ENCODE results near the gene GGCT.
"Not testable (repeated sequence)": the region's sequence is repeated elsewhere in the genome, so short reads cannot be mapped to it uniquely, and the experiment has no call there.

Gene GGCT, protein sequence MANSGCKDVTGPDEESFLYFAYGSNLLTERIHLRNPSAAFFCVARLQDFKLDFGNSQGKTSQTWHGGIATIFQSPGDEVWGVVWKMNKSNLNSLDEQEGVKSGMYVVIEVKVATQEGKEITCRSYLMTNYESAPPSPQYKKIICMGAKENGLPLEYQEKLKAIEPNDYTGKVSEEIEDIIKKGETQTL

DNA sequence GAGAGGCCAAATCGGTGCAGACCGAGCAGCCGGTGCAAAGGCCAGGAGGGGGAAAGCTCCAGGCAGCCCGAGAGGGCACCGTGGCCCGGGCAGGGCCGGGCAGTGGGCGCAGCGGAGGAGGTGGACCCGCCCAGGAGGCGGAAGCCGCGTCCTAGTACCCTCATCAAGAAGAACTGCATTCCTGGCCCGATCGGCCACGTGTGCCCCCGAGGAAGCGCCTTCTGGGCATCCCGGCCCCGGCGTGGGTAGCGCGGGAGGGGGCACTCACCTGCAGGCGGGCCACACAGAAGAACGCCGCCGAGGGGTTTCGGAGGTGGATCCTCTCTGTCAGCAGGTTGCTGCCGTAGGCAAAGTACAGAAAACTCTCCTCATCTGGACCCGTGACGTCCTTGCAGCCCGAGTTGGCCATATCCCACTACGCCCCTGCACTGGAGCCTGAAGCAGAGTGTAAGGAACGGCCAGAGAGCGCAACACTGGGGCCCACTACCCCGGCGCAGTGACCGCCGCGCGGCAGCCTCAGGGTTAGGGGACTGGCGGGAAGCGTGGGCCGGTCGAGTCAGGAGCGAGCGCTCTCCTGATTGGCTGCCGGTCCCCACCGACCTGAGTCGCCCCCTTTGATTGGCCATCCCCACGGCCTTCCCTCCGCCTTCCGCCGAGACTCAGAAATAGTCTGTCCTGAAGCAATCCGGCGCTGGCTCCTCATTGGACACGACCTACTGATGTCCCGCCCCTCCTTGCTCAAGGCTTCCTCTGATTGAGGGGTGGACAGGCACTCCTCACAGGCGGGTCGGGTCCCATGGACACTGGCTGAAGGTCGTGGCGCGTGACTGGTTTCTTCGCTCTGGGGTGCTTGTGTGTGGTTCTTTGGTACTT lies at the start of gene GGCT:
Gene GGCT, minus strand, starts transcription at position 529 of the 873 bp plus-strand sequence. Its CDS starts 120 bp downstream, at position 409.
- peak; percentile 100 for DNase-seq (ENCODE audit: low spot score)

DNA sequence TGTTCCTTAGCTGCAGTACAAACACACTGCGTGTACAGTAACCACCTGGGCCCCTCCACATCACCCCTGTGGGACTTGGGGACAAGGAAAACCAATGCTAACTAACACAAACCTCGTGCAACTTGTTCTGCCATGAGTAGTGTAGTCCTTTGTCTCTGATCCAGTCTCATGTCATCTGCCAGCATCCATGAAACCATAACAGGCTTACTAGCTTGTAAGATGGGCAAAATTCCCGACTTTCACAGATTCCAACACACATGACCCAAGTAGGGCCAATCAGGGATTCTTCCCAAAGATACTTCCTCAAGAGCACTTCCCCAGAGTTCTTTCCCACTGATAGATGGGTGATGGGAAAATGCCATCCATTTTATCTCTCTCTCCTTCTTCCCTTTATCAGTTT lies 48.9 kb upstream of the GGCT start:
- no peak for DNase-seq (ENCODE audit: low spot score)

DNA sequence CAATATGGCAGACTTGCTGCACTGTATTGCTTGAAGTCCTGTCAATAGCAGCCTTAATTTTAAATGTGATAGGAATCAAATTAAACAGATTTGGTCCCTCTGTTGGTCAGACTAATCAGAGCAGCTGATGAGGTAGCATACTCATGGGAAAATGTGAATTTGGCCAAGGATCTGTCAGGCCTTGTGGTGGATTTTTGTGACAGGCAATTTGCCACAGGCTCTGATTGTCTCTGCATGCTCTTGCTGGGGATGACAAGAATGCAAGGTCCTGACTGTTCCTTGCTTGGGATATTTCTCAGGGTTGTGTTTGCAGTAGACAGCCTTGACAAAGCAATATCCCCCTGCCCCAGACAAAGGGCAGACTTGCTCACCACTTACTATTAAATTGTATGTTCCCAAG lies 48.5 kb upstream of the GGCT start:
- no peak for DNase-seq (ENCODE audit: low spot score)

DNA sequence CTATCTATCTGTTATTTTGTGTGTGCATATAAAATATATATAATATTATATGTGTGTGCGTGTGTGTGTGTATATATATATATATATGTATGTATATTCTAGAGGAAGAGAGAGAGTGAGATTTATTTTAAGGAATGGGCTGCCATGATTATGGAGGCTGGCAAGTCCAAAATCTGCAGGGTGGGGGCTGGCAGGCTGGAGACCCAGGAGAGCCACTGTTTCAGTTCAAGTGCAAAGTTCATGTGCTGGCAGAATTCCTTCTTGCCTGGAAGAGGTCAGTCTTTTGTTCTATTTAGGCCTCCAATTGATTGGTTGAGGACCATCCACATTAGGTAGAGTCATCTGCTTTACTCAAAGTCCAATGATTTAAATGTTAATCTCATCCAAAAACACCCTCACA lies 47.7 kb upstream of the GGCT start:
- DNase-seq (ENCODE audit: low spot score), result no peak

DNA sequence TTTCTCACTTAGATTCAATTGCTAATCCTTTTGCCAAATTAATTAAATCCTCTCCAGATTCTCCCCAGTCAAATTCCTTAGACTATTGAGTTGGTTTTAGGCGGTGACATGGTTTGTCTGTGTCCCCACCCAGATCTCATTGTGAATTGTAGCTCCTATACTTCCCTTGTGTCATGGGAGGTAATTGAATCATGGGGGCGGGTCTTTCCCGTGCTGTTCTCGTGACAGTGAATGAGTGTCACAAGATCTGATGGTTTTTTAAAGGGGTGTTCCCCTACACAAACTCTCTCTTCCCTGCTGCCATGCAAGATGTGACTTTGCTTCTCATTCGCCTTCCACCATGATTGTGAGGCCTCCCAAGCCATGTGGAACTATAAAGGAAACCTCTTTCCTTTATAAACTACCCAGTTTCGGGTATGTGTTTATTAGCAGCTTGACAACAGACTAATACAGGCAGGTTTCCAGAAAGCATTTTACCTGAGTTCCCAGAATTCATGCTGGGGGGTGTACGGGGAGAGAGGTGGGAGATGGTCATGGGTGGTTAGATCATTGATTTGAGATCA lies 45.4 kb upstream of the GGCT start:
- no peak for DNase-seq (ENCODE audit: low spot score)

DNA sequence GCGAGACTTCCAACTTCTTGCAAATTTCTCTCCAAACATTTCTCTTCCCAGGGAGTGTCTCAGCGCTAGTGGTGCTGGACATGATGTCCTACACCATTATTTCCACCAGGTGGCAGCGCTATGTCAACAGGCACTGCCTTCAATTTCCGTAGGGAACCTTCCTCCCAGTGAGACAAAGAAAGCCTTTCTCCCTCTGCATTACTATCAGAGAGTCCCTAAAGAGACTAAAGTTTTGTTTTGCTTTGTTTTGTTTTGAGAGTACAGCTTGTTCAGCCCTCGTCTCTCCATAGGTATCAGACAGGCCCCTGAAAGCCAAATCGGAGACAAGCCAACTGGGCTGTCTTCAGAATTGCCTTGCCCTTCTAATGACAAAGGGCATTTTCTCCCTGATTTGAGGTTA lies 44.2 kb upstream of the GGCT start:
- DNase-seq (ENCODE audit: low spot score), result peak; percentile 78

DNA sequence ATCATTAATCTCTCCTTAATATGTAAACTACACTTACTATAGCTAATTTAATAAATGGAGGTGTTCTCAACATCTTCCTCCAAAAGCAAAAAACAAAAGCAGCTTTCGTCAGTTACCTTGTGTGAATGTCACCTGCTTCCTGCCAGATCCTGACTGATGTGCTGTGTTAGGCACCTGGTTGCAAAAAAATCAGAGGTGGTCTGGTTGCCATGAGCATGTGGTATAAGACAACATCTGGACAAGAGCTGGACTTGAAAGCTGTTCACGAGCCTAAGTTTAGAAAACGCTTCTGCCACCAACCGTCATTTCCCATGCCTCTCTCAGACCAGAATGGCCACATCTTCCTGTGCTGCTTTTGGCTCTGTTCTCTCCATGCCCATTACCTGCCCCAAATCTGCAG lies 42.0 kb upstream of the GGCT start:
- DNase-seq (ENCODE audit: low spot score), result no peak

DNA sequence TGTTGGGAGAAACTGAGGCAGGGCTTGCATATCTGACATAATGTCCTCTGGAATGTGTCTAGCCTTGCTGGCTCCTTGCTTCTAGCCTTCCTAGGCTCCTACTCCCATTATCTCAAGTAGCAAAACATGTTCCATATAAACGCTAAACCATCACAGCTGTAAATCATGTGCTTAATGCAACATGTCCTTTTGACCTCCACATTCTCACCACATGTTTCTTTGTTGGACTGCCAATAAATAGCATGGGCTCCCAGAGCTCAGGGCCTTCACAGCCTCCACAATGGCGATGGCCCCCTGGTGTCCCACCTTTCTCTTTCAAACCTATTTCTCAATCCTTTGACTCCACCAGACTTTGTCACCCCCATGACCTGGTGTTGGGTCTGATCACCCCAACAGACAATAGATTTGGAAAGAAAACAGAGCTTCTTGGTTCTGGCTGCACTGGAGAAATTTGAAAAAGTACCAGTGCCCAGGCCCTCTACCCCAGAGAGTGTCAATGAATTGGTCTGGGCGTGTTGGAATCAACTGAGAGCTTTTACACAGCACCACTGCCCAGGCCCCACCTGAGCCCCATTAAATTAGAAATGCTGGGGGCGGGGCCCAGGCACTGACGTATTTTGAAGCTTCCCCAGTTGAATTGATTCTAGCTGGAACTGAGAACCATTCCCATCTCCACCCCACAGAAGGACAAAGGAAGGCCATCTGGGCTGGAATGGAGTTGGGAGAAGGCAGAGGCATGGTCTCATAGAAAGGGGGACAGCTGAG lies 41.3 kb upstream of the GGCT start:
- no peak for DNase-seq (ENCODE audit: low spot score)

DNA sequence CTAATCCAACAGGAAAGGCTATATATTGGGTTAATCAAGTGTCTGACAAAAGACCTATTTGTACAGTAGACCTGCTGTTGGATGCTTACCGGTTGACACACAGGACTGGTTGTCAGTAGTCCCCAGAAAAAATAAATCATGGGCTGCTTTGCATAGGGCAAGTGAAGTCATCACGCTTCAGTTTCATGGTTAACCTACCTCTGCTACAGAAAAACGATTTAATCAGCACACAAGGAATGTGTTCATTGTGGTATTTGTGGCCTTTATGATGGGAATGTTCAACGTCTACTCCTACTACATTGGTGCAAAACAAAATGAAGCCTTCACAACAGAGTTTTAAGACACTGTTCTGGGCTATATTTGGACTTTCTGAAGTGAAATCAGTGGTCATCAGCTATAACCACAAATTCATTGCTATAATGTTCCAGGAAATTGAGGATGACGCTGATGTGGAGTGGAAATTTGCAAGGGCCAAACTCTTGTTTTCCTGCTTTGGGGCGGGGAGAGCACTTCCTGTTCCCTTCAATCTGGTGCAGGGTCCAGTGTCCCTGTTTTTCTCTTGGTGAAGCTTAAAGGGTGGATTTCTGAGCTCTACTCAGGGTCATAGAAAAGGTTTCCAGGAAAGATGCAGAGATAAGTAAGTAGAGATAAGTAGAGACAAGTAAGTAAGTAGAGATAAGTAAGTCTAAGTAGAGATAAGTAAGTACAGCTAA lies 39.3 kb upstream of the GGCT start:
- no peak for DNase-seq (ENCODE audit: low spot score)

DNA sequence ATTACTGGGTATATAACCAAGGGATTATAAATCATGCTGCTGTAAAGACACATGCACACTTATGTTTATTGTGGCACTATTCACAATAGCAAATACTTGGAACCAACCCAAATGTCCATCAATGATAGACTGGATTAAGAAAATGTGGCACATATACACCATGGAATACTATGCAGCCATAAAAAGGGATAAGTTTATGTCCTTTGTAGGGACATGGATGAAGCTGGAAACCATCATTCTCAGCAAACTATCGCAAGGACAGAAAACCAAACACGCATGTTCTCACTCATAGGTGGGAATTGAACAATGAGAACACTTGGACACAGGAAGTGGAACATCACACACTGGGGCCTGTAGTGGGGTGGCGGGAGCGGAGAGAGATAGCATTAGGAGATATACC lies 38.5 kb upstream of the GGCT start:
- not testable (repeated sequence) for DNase-seq (ENCODE audit: low spot score)

DNA sequence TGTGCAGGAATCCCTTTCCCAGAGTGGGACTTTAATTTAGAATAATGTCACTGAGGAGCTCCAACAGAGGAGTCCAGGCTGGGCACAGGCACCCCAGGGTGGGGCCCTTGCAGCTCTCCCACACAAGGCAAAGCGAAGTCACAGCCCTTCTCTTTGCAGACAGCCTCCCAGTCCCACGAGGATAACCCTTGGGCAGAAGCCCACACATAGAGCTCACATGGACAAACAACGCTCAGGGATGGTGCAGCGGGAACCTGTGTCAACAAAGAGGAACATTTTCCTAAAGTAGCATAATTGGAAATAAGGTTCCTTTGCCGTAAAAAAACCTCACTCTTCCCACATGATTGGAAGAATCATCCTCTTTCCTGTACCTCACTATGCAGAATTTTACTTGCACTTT lies 29.3 kb upstream of the GGCT start:
- no peak for DNase-seq (ENCODE audit: low spot score)

DNA sequence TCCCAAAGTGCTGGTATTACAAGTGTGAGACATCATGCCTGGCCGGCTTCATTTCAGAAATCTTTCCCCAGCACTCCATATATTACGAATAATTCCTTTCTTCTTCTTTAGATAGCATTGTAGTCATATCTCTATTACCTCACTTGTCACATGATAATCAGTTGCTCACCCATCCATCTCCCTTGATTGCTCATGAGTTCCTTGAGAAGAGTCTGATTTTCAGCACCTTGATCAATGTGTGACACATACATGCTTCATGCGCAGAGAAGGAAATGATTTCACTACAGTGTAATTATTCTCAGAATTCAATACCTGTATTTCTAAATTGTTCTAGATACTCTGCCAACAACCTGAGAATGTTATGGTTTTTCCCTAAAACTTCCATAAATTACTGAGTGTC lies 26.7 kb upstream of the GGCT start:
- DNase-seq (ENCODE audit: low spot score), result no peak

DNA sequence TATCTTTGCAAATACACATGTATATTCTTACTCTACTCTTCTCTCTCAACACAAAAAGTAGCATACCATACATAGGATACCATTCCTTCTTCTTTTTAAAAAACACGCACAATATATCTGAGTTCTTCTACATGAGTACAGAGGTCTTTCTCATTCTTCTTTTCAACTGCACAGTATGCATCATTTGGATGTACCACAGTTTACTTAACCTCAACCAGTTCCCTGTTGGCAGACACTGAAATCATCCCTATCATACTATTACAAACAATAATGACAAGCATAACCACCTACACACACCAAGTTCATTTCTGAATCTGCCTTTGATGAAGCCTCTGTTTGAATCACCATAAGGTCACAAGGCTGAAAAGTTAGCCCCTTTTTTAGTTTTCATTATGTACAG lies 25.7 kb upstream of the GGCT start:
- no peak for DNase-seq (ENCODE audit: low spot score)

DNA sequence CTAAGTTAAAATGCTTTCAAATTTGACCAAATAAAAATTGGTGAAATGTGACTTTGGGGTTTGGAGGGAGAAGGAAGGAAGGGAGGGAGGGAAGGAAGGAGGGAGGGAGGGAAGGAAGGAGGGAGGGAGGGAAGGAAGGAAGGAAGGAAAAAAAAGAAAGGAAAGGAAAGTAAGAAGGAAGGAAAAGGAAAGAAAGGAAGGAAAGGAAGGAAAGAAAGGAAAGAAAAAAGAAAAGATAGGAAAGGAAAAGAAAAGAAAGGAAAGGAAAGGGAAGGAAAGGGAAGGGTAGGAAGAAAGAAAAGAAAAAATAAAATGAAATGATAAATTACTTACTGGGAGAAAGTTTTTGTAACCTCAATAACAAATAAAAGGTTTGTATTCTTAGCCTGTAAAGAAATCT lies 24.1 kb upstream of the GGCT start:
- DNase-seq (ENCODE audit: low spot score), result no peak

DNA sequence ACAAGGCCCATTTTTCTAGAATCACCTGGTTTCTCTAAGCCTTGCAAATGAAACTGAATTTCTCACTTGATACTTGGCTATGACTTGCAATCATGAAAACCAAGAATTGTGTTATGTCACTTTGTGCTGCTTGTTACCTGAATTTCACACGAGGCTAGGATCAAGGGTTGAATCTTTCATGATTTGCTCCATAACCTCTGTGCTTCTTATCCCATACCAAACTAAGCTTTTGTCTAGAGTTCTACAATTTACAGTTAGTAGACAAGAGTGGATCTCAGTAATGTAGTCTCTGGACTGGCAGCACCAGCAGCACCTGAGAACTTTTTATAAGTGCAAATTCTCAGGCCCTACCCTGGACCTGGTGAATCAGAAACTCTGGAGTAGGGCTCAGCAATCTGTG lies 22.7 kb upstream of the GGCT start:
- DNase-seq (ENCODE audit: low spot score), result not testable (repeated sequence)

DNA sequence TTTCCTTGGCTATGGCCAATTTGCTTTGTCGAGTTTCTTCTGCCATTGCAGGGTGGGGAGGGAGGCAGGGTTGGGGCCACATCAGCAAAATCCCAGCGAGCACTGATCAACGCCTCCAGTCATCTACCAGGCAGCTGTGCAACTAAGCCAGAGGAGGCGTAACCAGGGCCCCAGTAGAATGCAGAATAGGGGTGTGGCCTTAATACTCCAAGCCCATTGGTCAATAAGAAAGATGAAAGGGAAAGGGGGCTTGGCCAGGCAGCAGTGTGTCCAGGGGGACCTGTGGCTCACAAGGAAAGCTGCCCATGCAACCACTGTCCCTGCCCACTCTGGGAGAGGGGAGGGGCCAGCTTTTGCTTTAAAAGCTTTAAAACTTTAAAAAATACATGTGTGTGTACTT lies 21.5 kb upstream of the GGCT start:
- DNase-seq (ENCODE audit: low spot score), result no peak

DNA sequence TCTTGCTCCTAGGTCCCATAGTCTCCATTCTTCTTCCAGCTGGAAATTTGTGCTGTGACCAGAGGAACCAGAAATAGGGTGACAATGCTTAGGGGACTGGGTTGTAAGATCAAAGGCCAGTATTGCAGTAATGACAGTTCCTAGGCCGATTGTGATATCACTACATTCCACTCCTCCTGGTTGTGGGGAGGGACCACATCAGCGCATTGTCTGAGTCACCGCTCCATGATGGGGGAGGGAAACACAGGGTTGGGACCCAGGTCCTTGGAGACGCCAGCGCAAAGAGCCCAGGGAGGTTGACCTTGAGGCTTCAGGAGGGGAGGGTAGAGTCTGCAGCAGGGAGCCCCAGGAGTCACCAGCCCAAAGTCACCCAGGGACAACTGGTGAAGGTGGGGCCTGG lies 20.8 kb upstream of the GGCT start:
- DNase-seq (ENCODE audit: low spot score), result no peak

DNA sequence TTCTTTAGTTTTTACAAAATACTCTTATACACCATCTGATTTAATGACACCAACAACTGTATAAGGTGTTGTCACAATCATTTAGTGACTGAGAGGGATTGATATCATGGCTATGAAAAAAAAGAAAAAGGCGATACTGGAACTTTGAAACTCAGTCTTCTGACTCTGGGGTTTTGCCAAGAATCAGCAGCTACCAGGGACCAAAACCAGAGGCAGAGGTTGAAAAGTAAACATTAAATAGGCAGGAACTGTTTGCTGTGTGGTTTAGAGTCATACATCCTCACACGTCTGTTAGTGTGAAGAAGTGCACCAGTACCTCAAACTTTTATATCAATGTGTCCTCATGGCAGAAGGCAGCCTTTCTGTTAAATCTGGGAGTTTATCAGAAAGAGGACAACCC lies 19.9 kb upstream of the GGCT start:
- no peak for DNase-seq (ENCODE audit: low spot score)

DNA sequence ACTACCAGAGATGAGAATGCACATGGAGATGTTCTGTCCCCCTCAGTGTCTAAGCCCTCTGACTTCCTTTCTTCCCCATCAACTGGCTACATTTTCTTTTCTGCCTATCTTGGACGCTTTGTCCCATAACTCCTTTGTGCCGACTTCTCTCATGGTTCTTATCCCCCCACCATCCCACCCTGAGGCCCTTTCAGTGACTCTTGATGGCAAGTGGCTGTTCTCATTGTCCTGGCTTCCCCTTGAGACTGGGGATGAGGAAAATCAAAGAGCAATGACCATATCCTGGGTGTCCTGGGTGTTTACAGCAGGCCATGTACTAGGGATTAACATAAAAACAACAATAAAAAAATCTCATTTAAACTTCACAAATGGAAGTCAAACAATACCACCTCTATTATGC lies 18.8 kb upstream of the GGCT start:
- no peak for DNase-seq (ENCODE audit: low spot score)

DNA sequence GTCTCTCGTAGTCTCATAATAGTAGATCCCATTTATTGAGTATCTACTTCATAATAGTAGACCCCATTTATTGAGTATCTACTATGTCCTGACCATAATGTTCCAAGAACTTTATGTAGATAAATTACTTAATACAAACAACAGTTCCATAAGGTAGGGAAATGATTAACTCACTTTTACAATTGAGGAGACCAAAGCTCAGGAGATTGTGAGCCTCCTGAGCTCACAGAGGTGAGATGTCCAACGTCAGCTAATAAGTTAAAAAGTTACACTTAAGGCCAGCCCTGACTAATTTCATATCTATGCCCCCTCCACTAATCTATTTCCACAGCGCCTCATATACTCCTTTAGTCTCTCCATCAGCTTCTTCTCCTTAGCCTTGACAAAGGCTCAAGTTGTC lies 17.5 kb upstream of the GGCT start:
- DNase-seq (ENCODE audit: low spot score), result no peak

DNA sequence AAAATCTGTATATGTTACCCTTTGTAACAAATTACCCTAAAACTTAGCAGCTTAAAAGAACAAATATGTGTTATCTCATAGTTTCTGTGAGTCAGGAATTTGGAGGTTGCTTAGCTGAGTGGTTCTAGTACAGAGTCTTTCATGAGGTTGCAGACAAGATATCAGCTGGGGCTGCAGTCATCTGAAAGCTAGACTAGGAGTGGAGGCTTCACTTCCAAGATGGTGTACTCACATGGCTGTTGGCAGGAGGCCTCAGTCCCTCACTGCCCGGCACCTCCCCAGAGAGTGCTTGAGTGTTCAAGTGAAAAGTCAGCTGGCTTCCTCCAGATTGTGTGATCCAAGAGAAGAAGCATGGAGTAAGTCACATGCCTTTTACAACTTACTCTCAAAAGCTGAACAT lies 16.9 kb upstream of the GGCT start:
- DNase-seq (ENCODE audit: low spot score), result no peak

DNA sequence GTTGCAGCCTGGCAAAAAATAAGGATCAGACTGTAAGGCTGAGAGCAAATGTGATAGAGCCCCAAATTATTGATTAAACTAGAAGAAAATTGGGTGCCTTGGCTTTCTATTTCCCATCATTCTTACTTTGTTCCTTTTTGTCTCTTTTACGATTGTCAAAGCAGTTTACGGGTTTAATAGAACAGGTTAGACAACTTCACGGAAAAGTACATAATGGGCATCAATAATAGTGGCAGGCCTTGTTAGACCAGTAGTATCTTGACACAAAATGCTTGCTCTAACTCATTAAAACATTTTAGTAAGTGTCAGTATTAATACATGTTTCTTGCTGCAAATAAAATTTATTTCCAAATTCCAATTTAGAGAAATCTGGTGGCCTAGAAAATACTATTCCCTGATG lies 14.5 kb upstream of the GGCT start:
- DNase-seq (ENCODE audit: low spot score), result peak; percentile 20
